DND-41 (cell line): ENCODE data around the gene MRTFA.

Experiments used
- CTCF ChIP-seq: IDR thresholded peaks from 2 replicates; pipeline ENCODE4 v1.5.1; 2012; ENCODE audit warnings: borderline replicate concordance, low read length, moderate library complexity, mild to moderate bottlenecking; ENCODE audit not compliant: poor library complexity, severe bottlenecking; ENCODE audit errors: extremely low read depth
- EZH2 ChIP-seq: IDR thresholded peaks from 3 replicates; pipeline ENCODE4 v1.6.1; 2012; ENCODE audit warnings: borderline replicate concordance, low read depth, mild to moderate bottlenecking, moderate library complexity, low read length, inconsistent platforms; ENCODE audit not compliant: severe bottlenecking

GRCh38 chr22:40414311-40414710 is 222.2 kb downstream of the MRTFA start:
- no peak for TF ChIP-seq CTCF
- no peak for TF ChIP-seq EZH2
